Cardiac atrium fibroblast (primary cell): Measurements from ENCODE around the gene NIT1. TPM values are rescaled to one million over a fixed set of nuclear protein-coding genes. Genes with fewer than 3 reads are reported as not detected.

ENCODE experiments used
- total RNA-seq: library from RNA; depleted of rRNA; stranded (reverse); fragments of >200 nt; gene quantifications from 2 replicates; pipeline ENCODE4 v1.2.3, GENCODE V29; 2015

NIT1 gene, protein sequence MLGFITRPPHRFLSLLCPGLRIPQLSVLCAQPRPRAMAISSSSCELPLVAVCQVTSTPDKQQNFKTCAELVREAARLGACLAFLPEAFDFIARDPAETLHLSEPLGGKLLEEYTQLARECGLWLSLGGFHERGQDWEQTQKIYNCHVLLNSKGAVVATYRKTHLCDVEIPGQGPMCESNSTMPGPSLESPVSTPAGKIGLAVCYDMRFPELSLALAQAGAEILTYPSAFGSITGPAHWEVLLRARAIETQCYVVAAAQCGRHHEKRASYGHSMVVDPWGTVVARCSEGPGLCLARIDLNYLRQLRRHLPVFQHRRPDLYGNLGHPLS
- total RNA-seq, result 26.2 and 30.7 TPM in 2 replicates

GRCh38 chr1:161117759-161118581 lies at the start of gene NIT1, which contains the start of gene PFDN2:
TSS of gene NIT1 (plus strand) at chr1:161118105. CDS start at chr1:161118177, 72 bp downstream.
TSS of gene PFDN2 (minus strand) at chr1:161118037. CDS start at chr1:161118026, 11 bp downstream.

DNA sequence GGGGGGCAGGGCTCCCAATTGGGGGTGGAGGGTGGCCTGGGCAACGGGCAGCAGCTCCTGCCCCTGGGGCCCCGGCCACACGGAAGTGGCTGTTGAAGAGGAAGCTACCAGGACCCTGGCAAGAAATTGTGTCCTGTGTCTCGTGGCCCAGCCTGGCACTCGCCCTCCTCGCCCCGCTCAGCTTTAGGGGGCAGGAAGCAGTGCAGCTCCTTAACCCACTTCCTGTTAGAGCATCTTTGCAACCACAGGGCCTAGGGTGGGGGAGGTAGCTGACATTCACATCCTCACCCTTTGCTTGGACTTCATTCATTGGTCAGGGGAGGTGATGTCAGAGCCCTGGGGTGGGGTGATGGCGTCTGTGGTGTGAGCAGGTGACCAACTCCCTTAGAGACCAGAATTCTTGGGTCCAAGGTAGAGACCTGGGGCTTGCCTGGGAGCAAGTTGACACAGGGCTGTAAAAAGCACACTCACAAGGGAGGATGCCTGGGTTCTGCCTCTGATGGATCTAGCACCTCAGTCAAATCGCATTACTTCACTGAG lies 48.1 kb upstream of the NIT1 start, which contains the start of gene ARHGAP30:
TSS of gene ARHGAP30 (minus strand) at position 161 of the 540 bp plus-strand sequence. CDS start 267 bp downstream, outside the sequence.

DNA sequence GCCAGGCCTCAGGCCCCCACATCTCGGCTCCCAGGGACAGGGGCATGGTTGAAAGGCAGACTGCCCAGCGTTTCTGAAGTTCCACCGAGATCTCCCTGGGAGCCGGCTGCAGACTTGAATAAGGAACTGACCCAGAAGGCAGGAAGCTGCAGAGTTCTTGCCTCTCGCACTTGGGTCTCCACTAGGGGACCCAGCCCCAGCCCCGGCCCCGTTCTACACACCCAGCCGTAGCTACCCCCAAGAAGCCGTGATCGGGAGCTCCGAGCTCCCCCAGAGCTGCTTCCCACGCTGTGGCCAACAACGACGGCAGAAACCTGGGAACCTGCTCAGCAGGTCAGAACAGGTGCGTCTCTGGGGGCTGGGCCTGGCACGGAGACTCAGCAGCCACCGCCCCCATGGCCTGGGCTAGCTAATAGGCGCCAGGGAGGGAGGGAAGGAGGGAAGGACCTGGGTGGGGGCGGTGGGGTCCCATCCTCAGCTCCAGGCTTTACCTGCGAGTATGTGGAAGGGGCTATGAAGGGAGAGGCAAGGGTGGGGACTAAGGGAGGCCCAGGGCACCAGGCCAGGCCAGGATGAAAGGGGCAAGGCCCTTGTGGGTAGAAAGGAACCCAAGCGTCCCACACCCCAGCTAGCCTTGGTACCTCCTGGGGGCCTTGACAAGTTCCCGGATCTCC lies 28.5 kb upstream of the NIT1 start, which contains the start of gene NECTIN4:
TSS of gene NECTIN4 (minus strand) at position 308 of the 674 bp plus-strand sequence. CDS start at position 46, 262 bp downstream.

GRCh38 chr1:161098210-161099068 lies 19.5 kb upstream of the NIT1 start, which contains the start of gene KLHDC9:
TSS of gene KLHDC9 (plus strand) at chr1:161098361. CDS start at chr1:161098536, 175 bp downstream.

GRCh38 chr1:161132410-161133219 lies 14.7 kb downstream of the NIT1 start, which contains the start of gene DEDD:
TSS of gene DEDD (minus strand) at chr1:161132667. CDS start at chr1:161124462, 8,205 bp downstream.

DNA sequence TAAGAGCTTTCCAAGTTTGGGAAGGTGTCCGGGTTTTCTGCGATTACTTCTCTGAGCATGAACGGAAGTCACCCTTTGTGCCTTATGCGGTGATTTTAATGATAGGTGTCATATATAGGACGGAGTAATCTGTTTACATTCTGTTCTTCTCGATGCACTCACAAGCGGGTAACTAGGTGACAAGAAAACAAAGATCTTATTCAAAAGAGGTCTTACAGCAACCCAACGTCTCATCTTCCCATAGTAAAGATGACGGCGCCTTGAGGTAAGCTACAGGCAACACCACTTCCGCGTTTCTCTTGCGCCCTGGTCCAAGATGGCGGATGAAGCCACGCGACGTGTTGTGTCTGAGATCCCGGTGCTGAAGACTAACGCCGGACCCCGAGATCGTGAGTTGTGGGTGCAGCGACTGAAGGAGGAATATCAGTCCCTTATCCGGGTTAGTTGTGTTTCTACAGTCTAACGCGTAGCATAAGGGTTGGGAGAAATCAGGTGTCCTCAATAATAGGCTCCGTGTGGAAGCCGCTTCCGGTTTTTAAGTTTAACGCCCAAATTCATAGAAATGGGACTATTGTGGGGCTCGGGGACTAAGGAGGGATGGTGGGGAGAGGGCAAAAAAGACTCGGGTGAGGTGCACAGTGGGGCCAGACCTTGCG lies 35.9 kb downstream of the NIT1 start, which contains the start of gene UFC1:
TSS of gene UFC1 (plus strand) at position 297 of the 656 bp plus-strand sequence. CDS start at position 317, 20 bp downstream.

GRCh38 chr1:161159087-161159912 lies 41.4 kb downstream of the NIT1 start, which contains the start of gene USP21:
TSS of gene USP21 (plus strand) at chr1:161159500. CDS start at chr1:161160641, 1,141 bp downstream.

DNA sequence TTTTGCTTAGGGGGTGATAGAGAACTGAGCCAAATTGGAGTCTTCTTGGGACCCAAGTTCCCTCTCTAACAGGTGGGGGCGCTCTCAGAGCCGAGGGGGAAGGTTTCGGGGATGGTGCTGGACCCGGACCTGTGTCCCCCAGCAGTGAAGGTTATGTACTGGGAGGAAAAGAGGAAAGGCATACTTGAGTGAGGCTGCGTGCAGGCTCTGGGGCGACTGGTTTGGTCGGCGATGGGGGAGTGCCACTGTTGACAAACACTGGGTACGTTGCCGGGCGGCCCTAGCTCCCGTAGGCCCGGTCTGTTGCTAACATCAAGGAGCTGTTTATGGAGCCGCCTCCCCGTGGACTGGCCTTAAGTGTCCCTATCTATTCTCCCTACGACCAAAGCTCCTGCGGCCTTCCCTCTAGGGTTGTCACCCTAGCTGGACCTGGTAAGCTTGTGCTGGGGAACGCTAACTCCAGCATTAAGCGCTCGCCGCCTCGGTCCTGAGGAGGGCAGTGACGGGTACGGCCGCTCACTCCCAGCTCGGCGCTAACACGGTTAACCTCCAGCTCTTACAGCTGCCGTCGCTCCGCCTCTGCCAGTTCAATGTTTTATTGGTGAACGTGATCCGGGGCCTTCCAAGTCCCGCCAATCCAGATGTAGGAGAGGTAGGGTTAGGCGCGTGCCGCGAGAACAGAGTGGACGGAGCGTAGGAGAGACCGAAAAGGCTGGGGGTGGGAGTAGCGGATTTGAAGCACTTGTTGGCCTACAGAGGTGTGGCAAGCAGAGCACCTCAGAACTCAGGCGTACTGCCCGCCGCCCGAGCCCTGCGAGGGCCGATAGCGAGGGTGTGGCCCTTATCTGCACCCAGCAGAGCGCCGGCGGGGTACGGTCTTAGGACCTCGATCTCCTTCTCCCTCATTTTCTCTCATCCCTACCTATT lies 48.1 kb downstream of the NIT1 start, which contains the start of gene PPOX:
TSS of gene PPOX (plus strand) at position 685 of the 927 bp plus-strand sequence. CDS start 422 bp downstream, outside the sequence.

Other genes starting within 250 kb of the NIT1 start
- 0.65 and 1.8 TPM in 2 replicates for gene ITLN1, start 232.9 kb upstream of the NIT1 start, total RNA-seq
- gene ITLN2, start 163.3 kb upstream of the NIT1 start, total RNA-seq, result not detected in 2 replicates
- gene F11R, start 97.0 kb upstream of the NIT1 start, total RNA-seq, result 13.0 and 20.9 TPM in 2 replicates
- 0.49 and 6.0 TPM in 2 replicates for gene TSTD1, start 79.1 kb upstream of the NIT1 start, total RNA-seq
- 49.8 and 57.2 TPM in 2 replicates for gene USF1, start 72.1 kb upstream of the NIT1 start, total RNA-seq
- gene ARHGAP30, start 48.2 kb upstream of the NIT1 start, total RNA-seq, result 1.8 TPM in 1 of 2 replicates, not detected in the other
- gene NECTIN4, start 28.5 kb upstream of the NIT1 start, total RNA-seq, result not detected in 2 replicates
- gene KLHDC9, start 19.7 kb upstream of the NIT1 start, total RNA-seq, result 0.16 and 7.6 TPM in 2 replicates
- gene PFDN2, start 68 bp upstream of the NIT1 start, total RNA-seq, result 32.1 and 40.5 TPM in 2 replicates
- 22.7 and 22.8 TPM in 2 replicates for gene DEDD, start 14.6 kb downstream of the NIT1 start, total RNA-seq
- gene UFC1, start 35.9 kb downstream of the NIT1 start, total RNA-seq, result 60.6 and 78.7 TPM in 2 replicates
- 7.3 and 7.4 TPM in 2 replicates for gene USP21, start 41.4 kb downstream of the NIT1 start, total RNA-seq
- 13.4 TPM in 2 replicates for gene PPOX, start 48.3 kb downstream of the NIT1 start, total RNA-seq
- gene B4GALT3, start 59.4 kb downstream of the NIT1 start, total RNA-seq, result 15.3 and 17.0 TPM in 2 replicates
- gene ADAMTS4, start 80.9 kb downstream of the NIT1 start, total RNA-seq, result 6.5 and 12.2 TPM in 2 replicates
- gene NDUFS2, start 84.3 kb downstream of the NIT1 start, total RNA-seq, result 82.5 and 92.6 TPM in 2 replicates
- not detected in 2 replicates for gene FCER1G, start 97.2 kb downstream of the NIT1 start, total RNA-seq
- not detected in 2 replicates for gene APOA2, start 105.5 kb downstream of the NIT1 start, total RNA-seq
- gene TOMM40L, start 108.0 kb downstream of the NIT1 start, total RNA-seq, result 6.0 and 6.9 TPM in 2 replicates
- not detected in 2 replicates for gene NR1I3, start 120.1 kb downstream of the NIT1 start, total RNA-seq
- not detected in 2 replicates for gene PCP4L1, start 140.6 kb downstream of the NIT1 start, total RNA-seq
- gene MPZ, start 191.9 kb downstream of the NIT1 start, total RNA-seq, result 0.90 and 1.1 TPM in 2 replicates
- 19.9 and 38.8 TPM in 2 replicates for gene SDHC, start 196.3 kb downstream of the NIT1 start, total RNA-seq
- not detected in 2 replicates for gene CFAP126, start 249.8 kb downstream of the NIT1 start, total RNA-seq